ENCODE results near the gene SLC25A45. TPM values are rescaled to one million over a fixed set of nuclear protein-coding genes. Genes with fewer than 3 reads are reported as not detected.

Gene SLC25A45
- polyA plus RNA-seq, 2 of the 4 experiments (the other 2 are of a cell fraction), result 3.1 to 8.1 TPM

DNA sequence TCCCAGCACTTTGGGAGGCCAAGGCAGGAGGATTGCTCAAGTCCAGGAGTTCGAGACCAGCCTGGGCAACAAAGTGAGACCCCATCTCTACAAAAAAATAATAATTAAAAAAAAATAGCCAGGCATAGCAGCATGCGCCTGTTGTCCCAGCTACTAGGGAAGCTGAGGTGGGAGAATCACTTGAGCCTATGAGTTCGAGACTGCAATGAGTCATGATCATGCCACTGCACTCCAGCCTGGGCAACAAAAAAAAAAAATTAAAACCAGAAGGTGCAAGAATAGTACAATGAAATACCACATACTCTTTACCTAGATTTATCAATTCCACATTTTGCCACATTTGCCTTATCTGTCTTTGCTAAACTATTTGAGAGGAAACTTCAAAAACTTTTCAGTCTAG, 40.6 kb downstream of the SLC25A45 start (continued):
- TF ChIP-seq MAZ (IDR thresholded peaks at IDR 0.05; ENCODE audit: borderline replicate concordance, low read depth, low read length) (no peak), ZFP36 (IDR thresholded peaks at IDR 0.05; ENCODE audit: borderline replicate concordance, partially characterized antibody) (no peak), CHD2 (IDR thresholded peaks at IDR 0.05; ENCODE audit: low read length, partially characterized antibody) (no peak), GATA3 (IDR thresholded peaks at IDR 0.05; ENCODE audit: borderline replicate concordance) (no peak), RARB (CRISPR knock-in tag; IDR thresholded peaks at IDR 0.05) (no peak)

DNA sequence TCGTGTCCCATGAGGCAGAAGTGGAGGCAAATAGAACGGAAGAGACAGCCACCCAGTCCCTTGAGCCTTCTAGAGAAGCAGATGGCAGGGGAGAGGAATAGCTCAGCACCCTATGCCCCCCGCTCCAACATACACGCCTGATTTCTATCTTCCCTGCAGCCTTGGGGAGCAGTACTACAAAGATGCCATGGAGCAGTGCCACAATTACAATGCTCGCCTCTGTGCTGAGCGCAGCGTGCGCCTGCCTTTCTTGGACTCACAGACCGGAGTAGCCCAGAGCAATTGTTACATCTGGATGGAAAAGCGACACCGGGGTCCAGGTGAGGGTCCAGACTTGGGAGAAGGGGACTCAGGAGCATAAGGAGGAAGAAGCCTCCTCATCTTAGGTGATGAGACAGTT, 42.2 kb downstream of the SLC25A45 start:
- no peak for TF ChIP-seq FOSB (CRISPR knock-in tag; IDR thresholded peaks at IDR 0.05)
- TF ChIP-seq MYC (IDR thresholded peaks at IDR 0.05; ENCODE audit: borderline replicate concordance, low read length), result no peak
- TF ChIP-seq, protein P1, sequence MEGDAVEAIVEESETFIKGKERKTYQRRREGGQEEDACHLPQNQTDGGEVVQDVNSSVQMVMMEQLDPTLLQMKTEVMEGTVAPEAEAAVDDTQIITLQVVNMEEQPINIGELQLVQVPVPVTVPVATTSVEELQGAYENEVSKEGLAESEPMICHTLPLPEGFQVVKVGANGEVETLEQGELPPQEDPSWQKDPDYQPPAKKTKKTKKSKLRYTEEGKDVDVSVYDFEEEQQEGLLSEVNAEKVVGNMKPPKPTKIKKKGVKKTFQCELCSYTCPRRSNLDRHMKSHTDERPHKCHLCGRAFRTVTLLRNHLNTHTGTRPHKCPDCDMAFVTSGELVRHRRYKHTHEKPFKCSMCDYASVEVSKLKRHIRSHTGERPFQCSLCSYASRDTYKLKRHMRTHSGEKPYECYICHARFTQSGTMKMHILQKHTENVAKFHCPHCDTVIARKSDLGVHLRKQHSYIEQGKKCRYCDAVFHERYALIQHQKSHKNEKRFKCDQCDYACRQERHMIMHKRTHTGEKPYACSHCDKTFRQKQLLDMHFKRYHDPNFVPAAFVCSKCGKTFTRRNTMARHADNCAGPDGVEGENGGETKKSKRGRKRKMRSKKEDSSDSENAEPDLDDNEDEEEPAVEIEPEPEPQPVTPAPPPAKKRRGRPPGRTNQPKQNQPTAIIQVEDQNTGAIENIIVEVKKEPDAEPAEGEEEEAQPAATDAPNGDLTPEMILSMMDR (IDR thresholded peaks at IDR 0.05), result no peak
- TF ChIP-seq ZSCAN20 (CRISPR knock-in tag; IDR thresholded peaks at IDR 0.05), result no peak
- TF ChIP-seq RARB (CRISPR knock-in tag; IDR thresholded peaks at IDR 0.05), result no peak
- TF ChIP-seq, protein P2, sequence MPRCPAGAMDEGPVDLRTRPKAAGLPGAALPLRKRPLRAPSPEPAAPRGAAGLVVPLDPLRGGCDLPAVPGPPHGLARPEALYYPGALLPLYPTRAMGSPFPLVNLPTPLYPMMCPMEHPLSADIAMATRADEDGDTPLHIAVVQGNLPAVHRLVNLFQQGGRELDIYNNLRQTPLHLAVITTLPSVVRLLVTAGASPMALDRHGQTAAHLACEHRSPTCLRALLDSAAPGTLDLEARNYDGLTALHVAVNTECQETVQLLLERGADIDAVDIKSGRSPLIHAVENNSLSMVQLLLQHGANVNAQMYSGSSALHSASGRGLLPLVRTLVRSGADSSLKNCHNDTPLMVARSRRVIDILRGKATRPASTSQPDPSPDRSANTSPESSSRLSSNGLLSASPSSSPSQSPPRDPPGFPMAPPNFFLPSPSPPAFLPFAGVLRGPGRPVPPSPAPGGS (IDR thresholded peaks at IDR 0.05), result no peak
- TF ChIP-seq CEBPB (IDR thresholded peaks at IDR 0.05), result no peak
- no peak for TF ChIP-seq CHD4 (IDR thresholded peaks at IDR 0.05; ENCODE audit: borderline replicate concordance)
- TF ChIP-seq, protein P3, sequence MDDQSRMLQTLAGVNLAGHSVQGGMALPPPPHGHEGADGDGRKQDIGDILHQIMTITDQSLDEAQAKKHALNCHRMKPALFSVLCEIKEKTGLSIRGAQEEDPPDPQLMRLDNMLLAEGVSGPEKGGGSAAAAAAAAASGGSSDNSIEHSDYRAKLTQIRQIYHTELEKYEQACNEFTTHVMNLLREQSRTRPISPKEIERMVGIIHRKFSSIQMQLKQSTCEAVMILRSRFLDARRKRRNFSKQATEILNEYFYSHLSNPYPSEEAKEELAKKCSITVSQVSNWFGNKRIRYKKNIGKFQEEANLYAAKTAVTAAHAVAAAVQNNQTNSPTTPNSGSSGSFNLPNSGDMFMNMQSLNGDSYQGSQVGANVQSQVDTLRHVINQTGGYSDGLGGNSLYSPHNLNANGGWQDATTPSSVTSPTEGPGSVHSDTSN (IDR thresholded peaks at IDR 0.05), result no peak
- no peak for TF ChIP-seq RCOR1 (IDR thresholded peaks at IDR 0.05; ENCODE audit: low read depth, low read length)
- no peak for TF ChIP-seq TFCP2L1 (CRISPR knock-in tag; IDR thresholded peaks at IDR 0.05)
- no peak for TF ChIP-seq HEYL (CRISPR knock-in tag; IDR thresholded peaks at IDR 0.05)
- TF ChIP-seq, protein P4, sequence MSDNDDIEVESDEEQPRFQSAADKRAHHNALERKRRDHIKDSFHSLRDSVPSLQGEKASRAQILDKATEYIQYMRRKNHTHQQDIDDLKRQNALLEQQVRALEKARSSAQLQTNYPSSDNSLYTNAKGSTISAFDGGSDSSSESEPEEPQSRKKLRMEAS (IDR thresholded peaks at IDR 0.05), result no peak
- no peak for TF ChIP-seq EP300 (IDR thresholded peaks at IDR 0.05)
- TF ChIP-seq GATA3 (IDR thresholded peaks at IDR 0.05; ENCODE audit: borderline replicate concordance), result no peak
- no peak overlapping the region for H3K4me2 ChIP-seq
- no peak overlapping the region for H3K4me3 ChIP-seq
- DNase-seq (ENCODE audit: low read depth in 1 of 2, low spot score in 1 of 2) (no peak), ATAC-seq (no peak), FAIRE-seq (no peak)
- ChIA-PET POLR2A (no interaction called here), CTCF (interaction anchor here (1.1 to 78.3 kb wide), 3 partner anchors 11 to 180 kb away, joined by 3 to 3090 read pairs (median 58); partner anchors contain the start of genes CDC42EP2, POLA2 and TIGD3)
- H3K9me3 ChIP-seq, result no peaks in the 10 kb centered on the region
- 91% methylated on average over 11 of the region's 11 CpGs for WGBS (ENCODE audit: missing lambda C conversion rate)
- H3K4me1 ChIP-seq, result peaks cover 3% of the 10 kb centered on the region; the same call in 2 of the 3 replicates
- H3K27ac ChIP-seq, result no peak overlapping the region

DNA sequence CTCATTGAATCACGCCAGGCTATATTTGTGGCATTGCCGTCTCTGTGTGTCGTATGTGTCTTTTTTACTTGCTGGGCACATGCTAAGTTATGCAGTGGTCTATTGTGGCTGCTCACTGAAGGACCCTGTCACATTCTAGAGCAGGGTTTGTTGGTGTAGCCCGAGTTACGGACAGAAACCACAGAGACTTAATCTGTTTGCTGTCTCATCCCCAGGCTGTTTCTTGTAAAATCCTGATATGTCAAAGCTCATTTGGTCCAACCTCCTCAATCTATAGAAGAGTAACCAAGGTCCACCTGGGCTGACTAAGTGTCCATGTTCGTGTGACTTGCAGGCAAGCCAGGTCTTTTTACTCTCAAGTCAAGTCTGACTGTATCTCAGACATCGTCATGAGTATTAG, 43.8 kb downstream of the SLC25A45 start:
- H3K9me3 ChIP-seq, result no peaks in the 10 kb centered on the region
- ChIA-PET POLR2A (no interaction called here), CTCF (interaction anchor here (1.1 to 78.3 kb wide), 5 partner anchors 9 to 135 kb away, joined by 3 to 3090 read pairs (median 9); partner anchors contain the start of genes CDC42EP2, POLA2 and TIGD3)
- H3K27ac ChIP-seq, result no peak overlapping the region
- ATAC-seq (no peak), FAIRE-seq (no peak), DNase-seq (ENCODE audit: low read depth in 1 of 2, low spot score in 1 of 2) (no peak)
- peaks cover 9% of the 10 kb centered on the region for H3K4me1 ChIP-seq
- H3K4me2 ChIP-seq, result no peak overlapping the region
- H3K4me3 ChIP-seq, result no peak overlapping the region
- 90% methylated on average over 7 of the region's 7 CpGs for WGBS (ENCODE audit: missing lambda C conversion rate)
- TF ChIP-seq, protein P4 (IDR thresholded peaks at IDR 0.05), result no peak
- TF ChIP-seq HOXB13 (CRISPR knock-in tag; IDR thresholded peaks at IDR 0.05; ENCODE audit: low read depth), result no peak
- TF ChIP-seq FOSB (CRISPR knock-in tag; IDR thresholded peaks at IDR 0.05), result no peak
- TF ChIP-seq SMC3 (IDR thresholded peaks at IDR 0.05), result no peak
- no peak for TF ChIP-seq MYC (IDR thresholded peaks at IDR 0.05; ENCODE audit: borderline replicate concordance, low read length)
- TF ChIP-seq, protein P3 (IDR thresholded peaks at IDR 0.05), result no peak
- TF ChIP-seq FOXS1 (CRISPR knock-in tag; IDR thresholded peaks at IDR 0.05), result no peak
- no peak for TF ChIP-seq RARB (CRISPR knock-in tag; IDR thresholded peaks at IDR 0.05)
- no peak for TF ChIP-seq RFX5 (IDR thresholded peaks at IDR 0.05)
- TF ChIP-seq CBX8 (IDR thresholded peaks at IDR 0.05), result no peak
- no peak for TF ChIP-seq CEBPB (IDR thresholded peaks at IDR 0.05)
- no peak for TF ChIP-seq RCOR1 (IDR thresholded peaks at IDR 0.05; ENCODE audit: low read depth, low read length)
- no peak for TF ChIP-seq ESRRA (IDR thresholded peaks at IDR 0.05; ENCODE audit: borderline replicate concordance, low read length)
- TF ChIP-seq JUNB (IDR thresholded peaks at IDR 0.05), result no peak
- TF ChIP-seq, protein P1 (IDR thresholded peaks at IDR 0.05), result no peak
- TF ChIP-seq POLR2AphosphoS2 (conservative IDR thresholded peaks at IDR 0.05; ENCODE audit: low read length), result no peak
- no peak for TF ChIP-seq HOXA7 (CRISPR knock-in tag; IDR thresholded peaks at IDR 0.05)
- TF ChIP-seq CHD2 (IDR thresholded peaks at IDR 0.05; ENCODE audit: low read length, partially characterized antibody), result no peak
- no peak for TF ChIP-seq CHD4 (IDR thresholded peaks at IDR 0.05; ENCODE audit: borderline replicate concordance)

Data from A549 (cell line).